ENCODE measurements around the gene FANCC.
A peak's percentile ranks its signal among the peaks of the same experiment; 100 is the strongest.

Gene FANCC

GRCh38 chr9:95098391-95098921 lies 219.1 kb downstream of the FANCC start:
- Histone ChIP-seq H3K36me3 (ENCODE audit: control insufficient read depth in 1 of 2, insufficient read depth in 2 of 2, low read depth in 1 of 2, low read length in 2 of 2) (peaks cover 0 to 45% of the 10 kb centered on the region in 2 experiments), H2BK15ac (ENCODE audit: low read depth, poor library complexity, severe bottlenecking) (no peak overlapping the region), H3K23ac (ENCODE audit: low read length in 2 of 2) (no peak overlapping the region), H2BK12ac (ENCODE audit: low read length in 2 of 2) (peak overlapping the region in 1 of 2 experiments; percentile 38), H3K9me3 (ENCODE audit: control insufficient read depth, low read length) (no peaks in the 10 kb centered on the region), H3K27ac (ENCODE audit: low read length, poor library complexity, severe bottlenecking) (peak overlapping the region; percentile 27), H3K9ac (ENCODE audit: low read length) (no peak overlapping the region), H2AFZ (ENCODE audit: low read depth, low read length) (no peak overlapping the region), H3K18ac (ENCODE audit: low read depth in 1 of 2, low read length in 2 of 2) (peak overlapping the region in 1 of 2 experiments; percentile 78), H3K14ac (ENCODE audit: low read length in 2 of 2) (no peak overlapping the region), H3K4me3 (ENCODE audit: insufficient read depth in 1 of 2, low read depth in 1 of 2, low read length in 2 of 2) (no peak overlapping the region), H3K27me3 (ENCODE audit: control insufficient read depth in 1 of 2, insufficient read depth in 1 of 2, low read length in 2 of 2) (no peaks in the 10 kb centered on the region), H3K4me2 (ENCODE audit: low read length, poor library complexity, severe bottlenecking) (no peak overlapping the region), H3K4me1 (ENCODE audit: control insufficient read depth, insufficient read depth, low read depth, low read length) (peaks cover 42% of the 10 kb centered on the region), H4K91ac (ENCODE audit: low read length) (no peak overlapping the region), H2BK120ac (ENCODE audit: low read depth, low read length) (no peak overlapping the region), H4K8ac (ENCODE audit: low read length) (peak overlapping the region; percentile 0), H3K79me1 (replicated peaks; ENCODE audit: low read length, poor library complexity, severe bottlenecking) (peaks cover 46% of the 10 kb centered on the region), H2BK5ac (ENCODE audit: low read depth, low read length, poor library complexity, severe bottlenecking) (no peak overlapping the region), H2AK5ac (ENCODE audit: low read length, severe bottlenecking) (peak overlapping the region; percentile 90), H3K4ac (ENCODE audit: low read depth in 1 of 2, low read length in 2 of 2) (no peak overlapping the region)
- DNase-seq = no peak
- WGBS = 67% methylated on average over 12 of the region's 12 CpGs

GRCh38 chr9:95097279-95097678 lies 220.2 kb downstream of the FANCC start:
- H3K4me1 ChIP-seq (ENCODE audit: control insufficient read depth, insufficient read depth, low read depth, low read length) = peaks cover 48% of the 10 kb centered on the region
- no peak overlapping the region for H3K4me3 ChIP-seq (ENCODE audit: insufficient read depth in 1 of 2, low read depth in 1 of 2, low read length in 2 of 2)
- H3K27me3 ChIP-seq (ENCODE audit: control insufficient read depth in 1 of 2, insufficient read depth in 1 of 2, low read length in 2 of 2) = no peaks in the 10 kb centered on the region
- H3K79me1 ChIP-seq (replicated peaks; ENCODE audit: low read length, poor library complexity, severe bottlenecking) = peaks cover 37% of the 10 kb centered on the region
- peak overlapping the region; percentile 2 for H2AK5ac ChIP-seq (ENCODE audit: low read length, severe bottlenecking)
- H3K14ac ChIP-seq (ENCODE audit: low read length in 2 of 2) = no peak overlapping the region
- no peak overlapping the region for H2AFZ ChIP-seq (ENCODE audit: low read depth, low read length)
- no peak overlapping the region for H3K4ac ChIP-seq (ENCODE audit: low read depth in 1 of 2, low read length in 2 of 2)
- H4K8ac ChIP-seq (ENCODE audit: low read length) = no peak overlapping the region
- H4K91ac ChIP-seq (ENCODE audit: low read length) = no peak overlapping the region
- H3K27ac ChIP-seq (ENCODE audit: low read length, poor library complexity, severe bottlenecking) = no peak overlapping the region
- no peak overlapping the region for H3K4me2 ChIP-seq (ENCODE audit: low read length, poor library complexity, severe bottlenecking)
- no peak overlapping the region for H3K9ac ChIP-seq (ENCODE audit: low read length)
- peak overlapping the region in 1 of 2 experiments; percentile 10 for H2BK12ac ChIP-seq (ENCODE audit: low read length in 2 of 2)
- H3K23ac ChIP-seq (ENCODE audit: low read length in 2 of 2) = no peak overlapping the region
- H2BK5ac ChIP-seq (ENCODE audit: low read depth, low read length, poor library complexity, severe bottlenecking) = no peak overlapping the region
- no peaks in the 10 kb centered on the region for H3K9me3 ChIP-seq (ENCODE audit: control insufficient read depth, low read length)
- no peak for DNase-seq
- H3K36me3 ChIP-seq (ENCODE audit: control insufficient read depth in 1 of 2, insufficient read depth in 2 of 2, low read depth in 1 of 2, low read length in 2 of 2) = peaks cover 0 to 35% of the 10 kb centered on the region in 2 experiments
- no peak overlapping the region for H2BK120ac ChIP-seq (ENCODE audit: low read depth, low read length)
- WGBS = over 99% methylated on average over 7 of the region's 7 CpGs
- no peak overlapping the region for H2BK15ac ChIP-seq (ENCODE audit: low read depth, poor library complexity, severe bottlenecking)
- H3K18ac ChIP-seq (ENCODE audit: low read depth in 1 of 2, low read length in 2 of 2) = no peak overlapping the region

DNA sequence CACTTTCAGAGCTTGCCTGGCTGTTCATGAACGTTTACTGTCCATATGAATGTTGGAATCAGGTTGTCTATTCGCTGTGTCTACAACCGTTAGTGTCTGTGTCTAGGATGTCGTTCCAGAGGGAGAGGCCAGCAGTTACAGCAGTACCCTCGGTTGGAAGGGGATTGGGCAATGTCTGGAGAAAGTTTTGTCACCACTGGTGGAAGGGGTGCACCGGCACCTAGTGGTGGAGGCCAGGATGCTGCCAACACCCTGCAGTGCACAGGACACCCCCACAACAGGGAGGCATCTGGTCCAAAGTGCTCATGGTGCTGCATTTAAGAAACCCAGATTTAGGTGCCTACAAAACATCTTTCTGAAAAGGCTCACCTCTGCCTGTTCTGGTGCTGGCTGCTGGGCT lies 220.7 kb downstream of the FANCC start:
- Histone ChIP-seq H3K9me3 (ENCODE audit: control insufficient read depth, low read length) (no peaks in the 10 kb centered on the region), H3K4ac (ENCODE audit: low read depth in 1 of 2, low read length in 2 of 2) (no peak overlapping the region), H3K4me3 (ENCODE audit: insufficient read depth in 1 of 2, low read depth in 1 of 2, low read length in 2 of 2) (no peak overlapping the region), H3K4me1 (ENCODE audit: control insufficient read depth, insufficient read depth, low read depth, low read length) (peaks cover 52% of the 10 kb centered on the region), H2AK5ac (ENCODE audit: low read length, severe bottlenecking) (no peak overlapping the region), H3K36me3 (ENCODE audit: control insufficient read depth in 1 of 2, insufficient read depth in 2 of 2, low read depth in 1 of 2, low read length in 2 of 2) (peaks cover 0 to 35% of the 10 kb centered on the region in 2 experiments), H3K14ac (ENCODE audit: low read length in 2 of 2) (no peak overlapping the region), H2AFZ (ENCODE audit: low read depth, low read length) (no peak overlapping the region), H2BK5ac (ENCODE audit: low read depth, low read length, poor library complexity, severe bottlenecking) (no peak overlapping the region), H3K9ac (ENCODE audit: low read length) (no peak overlapping the region), H3K27ac (ENCODE audit: low read length, poor library complexity, severe bottlenecking) (no peak overlapping the region), H4K91ac (ENCODE audit: low read length) (no peak overlapping the region), H3K4me2 (ENCODE audit: low read length, poor library complexity, severe bottlenecking) (no peak overlapping the region), H3K18ac (ENCODE audit: low read depth in 1 of 2, low read length in 2 of 2) (peak overlapping the region in 1 of 2 experiments; percentile 6), H4K8ac (ENCODE audit: low read length) (no peak overlapping the region), H2BK12ac (ENCODE audit: low read length in 2 of 2) (no peak overlapping the region), H2BK15ac (ENCODE audit: low read depth, poor library complexity, severe bottlenecking) (no peak overlapping the region), H2BK120ac (ENCODE audit: low read depth, low read length) (no peak overlapping the region), H3K23ac (ENCODE audit: low read length in 2 of 2) (no peak overlapping the region), H3K27me3 (ENCODE audit: control insufficient read depth in 1 of 2, insufficient read depth in 1 of 2, low read length in 2 of 2) (no peaks in the 10 kb centered on the region), H3K79me1 (replicated peaks; ENCODE audit: low read length, poor library complexity, severe bottlenecking) (peaks cover 35% of the 10 kb centered on the region)
- no peak for DNase-seq
- 90% methylated on average over 6 of the region's 6 CpGs for WGBS

DNA sequence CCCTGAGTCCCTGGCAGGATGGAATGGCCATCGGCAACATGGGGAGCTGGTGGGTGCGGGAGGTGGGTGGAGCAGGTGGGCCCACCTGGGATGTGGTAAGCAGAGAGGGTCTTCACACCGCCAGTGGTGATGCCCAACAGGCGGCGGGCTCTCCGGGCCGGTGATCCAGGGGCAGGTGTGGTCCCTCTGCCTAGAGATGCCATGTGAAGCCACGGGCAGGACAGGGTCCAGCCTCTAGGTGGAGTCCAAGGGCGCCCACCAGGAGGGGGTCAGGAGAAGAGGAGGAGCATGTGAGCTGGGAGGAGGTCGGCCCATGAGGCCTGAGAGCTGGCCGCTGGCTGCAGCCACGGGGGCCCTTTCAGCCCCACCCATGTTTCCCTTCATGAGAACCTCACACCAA lies 221.1 kb downstream of the FANCC start:
- Histone ChIP-seq H3K4ac (ENCODE audit: low read depth in 1 of 2, low read length in 2 of 2) (no peak overlapping the region), H2AK5ac (ENCODE audit: low read length, severe bottlenecking) (peak overlapping the region; percentile 38), H3K27me3 (ENCODE audit: control insufficient read depth in 1 of 2, insufficient read depth in 1 of 2, low read length in 2 of 2) (no peaks in the 10 kb centered on the region), H2BK5ac (ENCODE audit: low read depth, low read length, poor library complexity, severe bottlenecking) (no peak overlapping the region), H3K79me1 (replicated peaks; ENCODE audit: low read length, poor library complexity, severe bottlenecking) (peaks cover 32% of the 10 kb centered on the region), H3K4me3 (ENCODE audit: insufficient read depth in 1 of 2, low read depth in 1 of 2, low read length in 2 of 2) (no peak overlapping the region), H2BK120ac (ENCODE audit: low read depth, low read length) (no peak overlapping the region), H3K4me2 (ENCODE audit: low read length, poor library complexity, severe bottlenecking) (no peak overlapping the region), H3K23ac (ENCODE audit: low read length in 2 of 2) (no peak overlapping the region), H4K8ac (ENCODE audit: low read length) (no peak overlapping the region), H2BK12ac (ENCODE audit: low read length in 2 of 2) (no peak overlapping the region), H2BK15ac (ENCODE audit: low read depth, poor library complexity, severe bottlenecking) (no peak overlapping the region), H3K4me1 (ENCODE audit: control insufficient read depth, insufficient read depth, low read depth, low read length) (peaks cover 53% of the 10 kb centered on the region), H3K36me3 (ENCODE audit: control insufficient read depth in 1 of 2, insufficient read depth in 2 of 2, low read depth in 1 of 2, low read length in 2 of 2) (peaks cover 0 to 32% of the 10 kb centered on the region in 2 experiments), H3K18ac (ENCODE audit: low read depth in 1 of 2, low read length in 2 of 2) (peak overlapping the region in 1 of 2 experiments; percentile 6), H3K14ac (ENCODE audit: low read length in 2 of 2) (no peak overlapping the region), H4K91ac (ENCODE audit: low read length) (no peak overlapping the region), H3K27ac (ENCODE audit: low read length, poor library complexity, severe bottlenecking) (no peak overlapping the region), H3K9ac (ENCODE audit: low read length) (no peak overlapping the region), H2AFZ (ENCODE audit: low read depth, low read length) (no peak overlapping the region), H3K9me3 (ENCODE audit: control insufficient read depth, low read length) (no peaks in the 10 kb centered on the region)
- WGBS = 99% methylated on average over 12 of the region's 12 CpGs
- DNase-seq = no peak

All from mesenchymal stem cell (in vitro differentiated cells and primary cell).